Posterior cingulate gyrus (tissue), 11 donors: ENCODE results near the gene PLVAP.

ENCODE experiments used
- DNase-seq, 10 donors: peaks; one replicate each; pipeline versions ENCODE4 v3.0.0 to v3.0.0-alpha.2; 2020 to 2021; ENCODE audit warnings: mixed read lengths in 3 of 10
- intact Hi-C: fragments of 100-400 bp; cut with DNase I; formaldehyde crosslinking; loops from one replicate; pipeline ENCODE4 v1.15.1; 2023

Gene PLVAP

GRCh38 chr19:17359905-17360800, 17.0 kb downstream of the PLVAP start:
- DNase-seq, result no peak
- intact Hi-C loops, result no loop called here

DNA sequence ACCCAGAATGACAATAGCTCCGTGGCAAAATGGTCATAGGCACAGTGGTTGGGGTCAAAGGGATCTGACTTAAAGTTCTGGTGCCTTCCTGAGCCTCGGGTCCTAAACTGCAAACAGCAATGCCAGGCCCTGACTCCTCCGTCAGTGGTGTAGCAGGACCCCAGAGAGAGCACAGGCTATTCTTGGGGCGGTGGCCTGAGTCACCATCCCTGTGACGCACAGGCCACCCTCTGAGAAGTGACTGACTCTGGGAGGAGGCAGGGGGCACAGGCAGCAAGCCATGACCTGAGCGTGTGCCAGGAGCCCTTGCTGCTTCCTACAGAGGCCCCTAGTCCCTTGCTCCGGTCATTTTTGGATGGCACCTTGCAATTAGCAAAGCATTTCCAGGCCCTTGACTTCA, 18.7 kb downstream of the PLVAP start:
- intact Hi-C loops, result no loop called here

GRCh38 chr19:17357724-17358123, 19.4 kb downstream of the PLVAP start:
- no peak for DNase-seq

More for the DNA sequence above, 18.7 kb downstream of the PLVAP start:
- no peak for DNase-seq

GRCh38 chr19:17357078-17357666, 20.0 kb downstream of the PLVAP start:
- no peak for DNase-seq
- intact Hi-C loops, result no loop called here

More at GRCh38 chr19:17357724-17358123, 19.4 kb downstream of the PLVAP start:
- intact Hi-C loops, result no loop called here

DNA sequence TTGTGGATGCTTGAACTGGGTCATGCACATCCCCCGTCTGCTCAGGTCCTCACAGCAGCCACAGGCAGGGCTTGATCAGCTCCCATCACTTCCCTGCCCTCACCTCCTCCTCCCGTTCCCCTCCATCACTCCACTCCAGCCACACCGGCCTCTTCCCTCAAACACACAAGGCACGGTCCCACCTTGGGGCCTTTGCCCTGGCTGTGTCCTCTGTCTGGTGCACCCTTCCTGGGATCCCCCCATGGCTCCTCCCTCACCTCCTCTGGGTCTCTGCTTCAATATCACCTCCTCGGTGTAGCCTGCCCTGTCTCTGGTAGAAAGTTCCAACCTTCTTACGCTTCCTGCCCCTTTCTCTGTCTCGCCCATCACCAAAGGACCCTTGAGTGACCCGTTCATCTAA, 23.8 kb downstream of the PLVAP start:
- no peak for DNase-seq
- intact Hi-C loops, result no loop called here

DNA sequence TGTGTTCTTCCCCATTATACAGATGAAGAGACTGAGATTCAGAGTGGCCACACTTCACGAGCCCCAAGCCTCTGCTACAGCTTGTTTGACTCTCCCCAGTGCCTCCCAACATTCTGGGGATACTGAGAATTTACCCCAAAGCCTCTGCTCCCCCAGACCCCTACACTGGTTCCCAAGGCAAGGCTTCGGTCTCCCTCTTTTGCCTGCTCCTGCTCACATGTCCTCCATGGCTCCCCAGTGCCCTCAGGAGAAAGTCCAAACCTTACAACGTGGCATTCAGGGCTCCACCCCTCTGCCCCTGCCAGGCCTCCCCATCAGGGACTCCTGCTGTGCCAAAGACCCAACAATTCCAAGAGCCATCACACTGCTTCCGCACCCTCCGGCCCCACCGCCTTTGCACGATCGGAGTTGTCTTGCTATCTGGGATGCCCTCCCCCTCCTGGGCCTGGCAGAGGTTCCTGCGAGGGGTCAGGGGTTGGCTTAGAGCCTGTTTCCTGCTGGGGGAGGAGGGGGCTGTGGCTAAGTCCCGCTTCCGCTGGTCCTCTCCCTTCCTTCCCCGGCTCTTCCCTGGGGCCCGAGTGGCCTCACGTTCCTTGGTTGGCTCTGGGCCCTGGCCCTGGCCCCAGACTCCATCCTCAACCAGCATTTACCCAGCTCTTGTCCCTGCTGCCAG, 24.4 kb downstream of the PLVAP start:
- no peak for DNase-seq
- intact Hi-C loops, result no loop called here

- no peak for DNase-seq
- intact Hi-C loops, result no loop called here
These were observed 25.2 kb downstream of the PLVAP start for GRCh38 chr19:17351815-17352435.

- DNase-seq, result peak in 1 of 10 donors; percentile 80
- intact Hi-C loops, result no loop called here
These were observed 28.4 kb downstream of the PLVAP start for GRCh38 chr19:17348700-17349099.

- DNase-seq, result no peak
- intact Hi-C loops, result loop anchor here (2.0 kb wide), 1 partner anchor 43 kb away; no protein-coding TSS in a partner anchor
These were observed 29.3 kb downstream of the PLVAP start for GRCh38 chr19:17347877-17348276.

DNA sequence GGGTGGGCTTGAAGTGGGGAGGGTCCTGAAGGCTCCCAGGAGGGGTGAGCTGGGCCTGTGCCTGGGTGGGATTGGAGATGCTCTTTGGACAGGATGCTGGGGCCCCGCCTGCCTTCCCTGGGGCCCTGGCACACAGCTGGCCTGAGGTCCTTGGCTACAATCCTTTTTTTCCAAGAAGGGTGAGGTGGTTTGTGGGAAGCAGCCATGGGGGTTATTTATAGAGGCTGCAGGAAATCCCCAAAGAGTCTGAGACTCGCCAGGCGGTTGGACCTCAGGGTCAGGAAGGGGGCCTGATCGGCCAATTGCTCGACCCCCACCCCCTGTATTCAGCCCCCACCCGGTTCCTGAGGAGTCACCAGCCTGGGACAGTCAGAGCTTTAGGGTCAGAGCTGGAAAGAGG, 29.8 kb downstream of the PLVAP start:
- no peak for DNase-seq
- intact Hi-C loops, result loop anchor here (2.0 kb wide), 1 partner anchor 43 kb away; no protein-coding TSS in a partner anchor

DNA sequence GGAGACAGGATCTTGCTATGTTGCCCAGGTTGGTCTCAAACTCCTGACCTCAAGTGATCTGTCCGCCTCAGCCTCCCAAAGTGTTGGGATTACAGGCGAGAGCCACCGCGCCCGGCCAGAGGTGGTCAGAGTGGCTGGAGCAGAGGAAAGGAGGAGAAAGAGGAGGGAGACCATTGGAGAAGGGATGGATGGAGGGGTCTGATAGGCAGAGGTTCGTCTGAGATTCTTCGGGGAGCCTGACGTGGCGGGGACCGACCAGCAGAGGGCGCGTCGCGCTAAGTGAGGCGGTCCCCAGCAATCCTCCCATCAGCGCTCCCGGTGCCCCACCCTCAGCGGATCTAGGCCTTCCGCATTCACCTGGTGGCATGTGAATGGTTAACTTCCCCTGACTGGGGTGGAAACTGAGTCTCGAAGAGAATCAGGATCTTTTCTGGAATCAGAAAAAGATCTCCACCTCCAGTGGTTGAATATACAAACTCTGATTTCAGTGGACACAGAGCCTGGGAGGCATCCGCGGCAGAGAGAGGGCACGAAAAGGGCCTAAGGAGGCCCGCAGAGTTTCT, 31.0 kb downstream of the PLVAP start:
- DNase-seq, result peak in 9 of 10 donors; percentile 67 to 97 (median 80)
- intact Hi-C loops, result loop anchor here (2.0 kb wide), 1 partner anchor 45 kb away; no protein-coding TSS in a partner anchor

DNA sequence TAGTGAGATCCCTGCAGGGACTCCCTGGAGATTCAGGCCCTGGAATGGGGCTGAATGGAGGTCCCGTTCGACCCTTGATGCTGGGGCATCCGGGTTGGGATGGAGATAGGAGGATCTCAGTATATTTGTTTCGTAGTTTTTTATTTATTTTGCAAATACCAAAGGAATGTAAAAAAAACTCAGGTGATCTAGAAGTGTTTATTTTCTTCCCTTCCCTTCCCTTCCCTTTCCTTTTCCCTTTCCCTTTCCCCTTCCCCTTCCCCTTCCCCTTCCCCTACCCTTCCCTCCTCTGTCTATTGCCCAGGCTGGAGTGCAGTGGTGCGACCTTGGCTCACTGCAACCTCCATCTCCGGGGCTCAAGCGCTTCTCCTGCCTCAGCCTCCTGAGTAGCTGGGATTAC, 35.3 kb downstream of the PLVAP start:
- intact Hi-C loops, result no loop called here
- DNase-seq, result no peak

DNA sequence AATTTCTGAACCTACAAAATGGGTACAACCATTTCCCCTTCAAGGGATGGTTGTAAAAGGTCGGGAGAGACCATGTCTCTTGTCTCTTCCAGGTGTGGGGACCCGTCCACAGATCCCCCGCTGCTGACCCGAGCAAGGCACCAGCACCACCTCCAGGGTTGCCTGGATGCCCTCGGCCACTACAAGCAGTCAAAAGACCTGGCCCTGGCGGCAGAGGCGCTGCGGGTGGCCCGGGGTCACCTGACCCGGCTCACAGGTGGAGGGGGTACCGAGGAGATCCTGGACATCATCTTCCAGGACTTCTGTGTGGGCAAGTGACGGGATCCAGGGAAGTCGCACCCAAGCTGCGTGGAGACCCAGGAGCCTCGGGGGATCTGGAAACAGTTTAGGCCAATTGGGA, 35.8 kb downstream of the PLVAP start:
- DNase-seq, result no peak
- intact Hi-C loops, result no loop called here

DNA sequence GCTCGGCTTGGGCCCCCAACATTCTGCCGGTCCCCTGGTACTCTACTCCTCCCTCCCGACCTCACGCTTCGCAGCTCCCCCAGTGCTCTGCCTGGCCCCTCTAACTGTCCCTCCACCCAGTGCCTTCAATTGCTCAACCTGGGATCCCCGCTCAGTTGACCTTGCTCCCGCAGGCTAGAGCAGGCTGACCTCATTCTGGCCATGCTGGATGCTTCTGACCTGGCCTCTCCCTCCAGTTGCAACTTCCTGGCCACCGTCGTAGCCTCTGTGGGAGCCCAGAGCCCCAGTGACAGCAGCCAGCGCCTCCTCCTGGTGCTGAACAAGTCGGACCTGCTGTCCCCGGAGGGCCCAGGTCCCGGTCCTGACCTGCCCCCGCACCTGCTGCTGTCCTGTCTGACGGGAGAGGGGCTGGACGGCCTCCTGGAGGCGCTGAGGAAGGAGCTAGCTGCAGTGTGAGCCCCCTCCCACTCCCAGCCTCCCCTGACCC, 36.2 kb downstream of the PLVAP start:
- DNase-seq, result no peak
- intact Hi-C loops, result no loop called here

- DNase-seq, result no peak
- intact Hi-C loops, result no loop called here
These were observed 36.8 kb downstream of the PLVAP start for GRCh38 chr19:17340302-17340870.

DNA sequence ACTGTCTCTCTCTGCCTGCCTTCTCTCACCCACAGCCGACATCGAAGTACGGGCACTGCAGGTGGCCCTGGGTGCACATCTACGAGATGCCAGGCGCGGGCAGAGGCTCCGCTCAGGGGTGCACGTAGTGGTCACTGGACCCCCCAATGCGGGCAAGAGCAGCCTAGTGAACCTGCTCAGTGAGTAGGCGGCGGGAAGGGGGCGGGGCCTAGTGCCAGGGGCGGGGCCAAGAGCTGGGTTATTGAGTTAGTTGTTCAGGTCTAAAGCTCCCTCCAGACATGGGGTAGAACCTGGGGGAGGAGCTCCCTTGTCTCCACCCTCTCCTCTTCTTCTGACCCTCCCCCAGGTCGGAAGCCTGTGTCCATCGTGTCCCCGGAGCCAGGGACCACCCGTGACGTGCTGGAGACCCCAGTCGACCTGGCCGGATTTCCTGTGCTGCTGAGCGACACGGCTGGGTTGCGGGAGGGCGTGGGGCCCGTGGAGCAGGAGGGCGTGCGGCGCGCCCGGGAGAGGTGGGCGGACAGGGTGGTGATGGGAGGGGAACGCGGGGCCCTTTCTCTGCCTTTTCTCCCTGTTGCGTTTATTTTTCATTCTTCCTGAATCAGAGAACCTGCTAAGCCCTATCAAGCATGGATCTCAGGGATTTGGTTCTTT, 37.9 kb downstream of the PLVAP start:
- no peak for DNase-seq
- intact Hi-C loops, result loop anchor here (10.0 kb wide), 1 partner anchor 136 kb away; the partner anchor contains the start of gene SLC27A1

GRCh38 chr19:17338433-17339078, 38.6 kb downstream of the PLVAP start:
- peak in 1 of 10 donors; percentile 82 for DNase-seq
- intact Hi-C loops, result loop anchor here (10.0 kb wide), 1 partner anchor 136 kb away; the partner anchor contains the start of gene SLC27A1

DNA sequence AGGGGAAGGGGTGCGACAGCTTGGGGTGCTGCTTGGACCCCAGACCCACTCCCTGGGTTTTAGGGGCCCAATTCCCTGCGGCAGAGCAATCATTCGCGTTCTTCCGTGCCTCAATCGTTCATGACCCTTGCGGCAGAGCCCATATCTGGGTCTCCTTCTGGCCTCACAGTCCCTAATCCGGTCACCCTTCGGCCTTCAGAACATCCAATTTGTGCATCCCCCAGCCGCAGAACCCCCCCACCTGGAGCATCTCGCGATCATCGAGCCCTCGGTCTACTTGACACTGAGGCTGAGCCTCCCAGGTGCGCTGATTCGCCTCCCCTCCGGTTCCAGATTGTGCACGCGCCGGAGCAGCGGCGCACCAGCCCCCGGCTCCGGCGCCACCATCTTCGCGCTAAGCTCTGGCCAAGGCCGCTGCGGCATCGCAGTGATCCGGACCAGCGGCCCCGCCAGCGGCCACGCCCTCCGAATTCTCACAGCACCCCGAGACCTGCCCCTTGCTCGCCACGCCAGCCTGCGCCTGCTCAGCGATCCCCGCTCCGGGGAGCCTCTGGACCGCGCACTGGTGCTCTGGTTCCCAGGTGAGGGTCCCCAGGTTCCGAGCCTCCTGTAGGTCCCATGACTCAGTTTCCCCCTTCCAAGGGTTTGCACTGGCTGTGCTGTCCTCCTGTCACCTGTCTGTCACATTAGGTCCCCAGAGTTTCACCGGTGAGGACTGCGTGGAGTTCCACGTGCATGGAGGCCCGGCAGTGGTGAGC, 39.3 kb downstream of the PLVAP start:
- intact Hi-C loops, result loop anchor here (2.0 to 10.0 kb wide), 2 partner anchors 35 to 137 kb away; partner anchors contain the start of genes ABHD8 and SLC27A1
- peak in 2 of 10 donors; percentile 81 to 87 for DNase-seq
